Measurements from ENCODE around the gene NTF3.

The NTF3 gene

DNA sequence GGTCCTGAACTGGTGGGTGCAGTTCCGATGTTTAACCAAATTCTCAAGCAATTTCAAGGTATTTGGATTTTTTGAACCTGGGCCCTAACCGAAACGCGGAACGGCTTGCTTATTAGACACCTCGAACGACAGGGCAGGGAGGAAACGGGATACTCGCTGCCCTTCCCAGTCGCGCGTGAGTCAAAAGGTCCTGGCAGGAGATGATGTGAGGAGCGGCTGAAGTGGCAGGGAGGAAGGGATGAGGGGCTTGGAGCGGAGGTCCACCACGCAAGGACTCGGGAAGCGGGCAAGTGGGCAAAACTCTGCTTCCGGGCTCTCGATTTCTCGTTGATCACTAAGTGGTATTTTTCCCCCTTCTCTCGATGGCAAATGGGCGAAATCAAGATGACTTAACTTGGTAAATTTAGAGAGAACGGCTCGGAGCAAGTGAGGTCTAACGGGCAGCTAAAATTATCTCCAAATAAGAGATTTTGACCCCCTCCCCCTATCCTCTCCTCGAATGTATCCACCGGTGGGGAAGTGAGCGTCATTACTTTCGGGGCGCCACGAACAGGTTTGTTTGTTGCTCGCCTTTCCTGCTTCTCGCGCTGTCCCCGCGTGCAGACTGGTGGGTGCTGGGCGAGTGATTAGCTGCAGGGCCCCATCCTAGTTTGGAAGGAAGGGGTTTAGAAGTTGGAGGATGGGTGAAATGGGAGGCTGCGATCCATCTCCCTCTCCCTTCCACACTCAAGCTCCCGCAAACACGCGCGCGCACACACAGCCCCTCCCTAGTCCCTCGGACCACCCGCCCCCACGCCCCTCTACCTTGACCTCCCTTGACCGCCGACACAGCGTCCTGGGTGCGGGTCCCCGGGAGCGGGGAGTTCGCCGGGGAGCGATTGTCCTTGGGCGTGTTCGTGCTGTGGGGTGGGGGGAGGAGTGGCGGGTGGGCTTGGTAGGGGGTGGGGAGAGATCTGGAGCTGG, 986 bp upstream of the NTF3 start:
- DNase-seq (ENCODE audit: low read depth, low spot score), result no peak

DNA sequence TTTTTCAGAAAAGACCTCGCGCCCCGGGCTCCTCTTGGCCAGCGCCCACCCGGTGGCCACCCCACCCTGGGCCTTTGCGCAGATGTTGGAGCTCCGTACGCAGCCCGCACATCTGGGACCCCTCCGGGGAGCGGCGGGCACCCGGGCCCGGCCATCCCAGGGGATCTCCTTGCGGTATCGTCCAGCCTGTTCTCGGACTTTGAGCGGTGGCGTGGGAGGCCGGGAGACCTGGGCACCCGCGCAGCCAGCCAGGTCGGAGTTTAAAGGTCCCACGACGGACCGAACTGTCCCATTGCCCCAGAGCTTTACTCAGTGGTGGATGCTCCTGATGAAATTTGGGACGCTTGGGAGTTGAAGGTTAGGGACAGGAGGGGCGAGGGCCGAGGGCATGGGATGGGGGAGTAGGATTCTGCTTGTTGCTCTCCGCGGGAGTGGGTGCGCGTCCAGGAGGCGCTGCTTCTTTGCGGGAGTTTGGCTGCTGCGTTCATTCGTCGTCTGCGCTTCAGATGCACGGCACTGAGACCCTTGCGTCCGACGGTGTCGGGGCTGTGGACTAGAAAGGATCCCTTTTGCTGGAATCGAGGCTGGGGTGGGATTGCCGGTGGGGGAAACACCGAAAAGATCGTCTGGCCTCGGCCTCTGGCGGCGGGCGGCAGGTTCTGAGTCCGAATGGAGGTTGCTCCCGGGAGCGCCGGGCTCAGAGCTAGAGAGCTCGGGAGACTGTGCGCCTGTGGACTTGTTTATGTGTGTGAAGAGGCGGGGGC, 1.4 kb downstream of the NTF3 start:
- peak; percentile 70 for DNase-seq (ENCODE audit: low read depth, low spot score)

DNA sequence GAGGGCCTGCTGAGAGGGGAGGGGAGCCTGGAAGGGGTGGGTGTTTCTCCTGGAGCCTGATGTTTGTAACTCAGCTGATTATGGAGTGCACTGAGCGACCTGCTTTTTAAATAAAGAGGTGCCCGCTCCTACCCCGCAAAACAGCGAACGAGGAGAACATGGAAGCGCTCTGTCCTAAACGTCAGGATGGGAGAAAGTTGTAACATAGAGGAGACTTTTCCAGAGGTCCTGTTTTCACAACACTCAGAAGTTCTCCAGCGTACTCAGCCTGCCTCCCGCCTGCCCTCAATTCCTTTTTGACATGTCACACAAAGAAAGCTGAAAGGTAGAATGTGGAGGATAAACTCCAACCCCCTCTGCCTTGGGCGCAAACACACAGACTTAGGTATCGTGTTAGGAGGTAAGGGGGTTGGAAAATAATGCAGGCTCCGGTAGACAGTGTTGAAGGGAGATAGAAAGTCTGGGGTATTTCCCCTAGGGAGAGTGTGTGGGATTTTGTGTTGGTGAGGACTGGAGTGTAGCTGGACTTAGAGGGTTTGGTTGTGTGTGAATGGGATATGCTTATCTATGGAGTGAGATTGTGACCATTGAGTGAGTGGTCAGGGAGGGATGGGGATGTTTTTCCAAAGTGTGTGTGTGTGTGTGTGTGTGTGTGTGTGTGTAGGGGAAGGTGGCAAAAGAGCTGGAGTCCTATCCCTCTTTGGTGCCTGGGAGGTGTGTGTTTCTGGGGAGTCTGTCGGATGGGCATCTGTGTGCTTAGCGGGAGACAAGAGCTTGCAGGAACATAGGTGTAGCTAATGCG, 2.1 kb downstream of the NTF3 start:
- peak; percentile 50 for DNase-seq (ENCODE audit: low read depth, low spot score)

DNA sequence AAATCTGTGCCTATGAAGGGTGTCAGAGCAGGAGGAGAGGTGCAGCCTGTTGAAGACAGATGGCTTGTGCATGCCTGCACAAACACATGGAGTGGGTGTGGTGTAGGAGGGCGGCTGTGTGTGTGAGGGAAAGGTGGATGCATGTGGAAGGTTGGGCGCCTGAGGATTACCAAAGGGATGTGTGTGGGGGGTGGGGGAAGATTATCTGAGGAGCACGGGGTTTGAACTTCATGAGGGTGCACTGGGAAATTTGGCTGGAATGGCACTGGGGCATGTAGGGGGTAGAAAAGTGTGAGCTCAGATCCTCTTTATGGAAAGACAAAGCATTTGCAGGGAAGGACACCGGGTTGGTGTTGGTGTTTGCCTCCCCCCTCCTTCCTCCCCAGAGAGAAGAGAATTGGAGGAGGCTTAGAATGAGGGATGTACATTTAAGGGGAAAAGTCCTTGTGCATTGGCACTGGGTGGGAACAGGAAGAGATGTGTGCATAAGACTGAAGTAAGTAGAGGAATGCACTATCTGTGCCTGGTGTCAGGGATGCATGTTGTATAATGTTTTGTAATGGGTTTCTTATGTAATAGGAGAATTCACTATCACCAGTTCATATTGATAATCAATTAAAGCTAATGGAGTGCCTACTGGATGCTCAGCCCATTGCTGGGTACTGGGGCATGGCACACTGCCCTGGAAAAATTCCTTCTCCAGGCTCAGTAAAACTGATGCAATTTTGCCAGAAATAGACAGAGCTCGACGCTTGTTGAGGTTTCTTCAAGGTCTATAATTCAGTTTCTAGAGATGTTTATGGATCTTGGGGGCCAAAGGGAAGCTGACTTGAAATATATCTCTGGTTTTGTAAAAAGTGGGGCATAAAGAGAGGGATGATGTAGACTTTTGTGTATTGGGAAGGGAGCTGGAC, 3.0 kb downstream of the NTF3 start:
- no peak for DNase-seq (ENCODE audit: low read depth, low spot score)

DNA sequence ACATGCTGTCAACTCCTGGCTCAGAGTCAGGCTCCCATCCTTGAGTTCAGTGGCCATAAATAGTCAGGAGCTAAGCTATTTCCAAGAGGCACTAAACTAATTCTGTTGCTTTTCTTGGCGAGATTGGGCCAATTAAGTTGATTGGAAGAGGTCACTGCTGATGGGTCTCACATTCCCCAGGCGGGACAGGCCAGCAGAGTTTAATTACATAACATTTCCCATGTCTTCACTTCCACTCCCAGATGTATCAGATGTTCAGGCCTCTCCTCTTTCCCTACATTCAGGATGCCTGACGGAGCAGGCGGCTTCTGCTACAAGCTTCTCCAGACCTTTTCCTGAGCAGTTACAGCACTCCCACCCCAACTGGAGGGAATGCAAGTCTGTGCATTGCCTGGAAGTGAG, 5.3 kb downstream of the NTF3 start:
- no peak for DNase-seq (ENCODE audit: low read depth, low spot score)

DNA sequence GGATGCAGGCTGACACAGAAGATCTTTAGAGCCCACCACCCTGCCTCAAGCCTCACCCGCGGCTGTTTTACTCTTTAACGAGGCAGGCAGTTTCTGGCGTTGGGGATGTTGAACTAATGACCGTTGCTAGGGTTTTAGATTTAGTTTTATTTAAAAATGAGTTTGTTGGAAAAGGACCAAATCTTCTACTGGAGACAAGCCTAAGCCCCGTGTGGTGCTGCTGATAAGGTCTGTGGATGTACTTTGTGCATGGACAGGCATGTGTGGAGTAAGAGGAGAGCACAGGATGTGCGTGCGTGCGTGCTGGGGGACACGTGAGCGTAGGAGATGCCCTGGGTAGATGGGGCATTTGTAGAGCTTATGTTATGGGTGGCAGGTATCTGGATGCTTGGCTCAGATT, 5.7 kb downstream of the NTF3 start:
- no peak for DNase-seq (ENCODE audit: low read depth, low spot score)

DNA sequence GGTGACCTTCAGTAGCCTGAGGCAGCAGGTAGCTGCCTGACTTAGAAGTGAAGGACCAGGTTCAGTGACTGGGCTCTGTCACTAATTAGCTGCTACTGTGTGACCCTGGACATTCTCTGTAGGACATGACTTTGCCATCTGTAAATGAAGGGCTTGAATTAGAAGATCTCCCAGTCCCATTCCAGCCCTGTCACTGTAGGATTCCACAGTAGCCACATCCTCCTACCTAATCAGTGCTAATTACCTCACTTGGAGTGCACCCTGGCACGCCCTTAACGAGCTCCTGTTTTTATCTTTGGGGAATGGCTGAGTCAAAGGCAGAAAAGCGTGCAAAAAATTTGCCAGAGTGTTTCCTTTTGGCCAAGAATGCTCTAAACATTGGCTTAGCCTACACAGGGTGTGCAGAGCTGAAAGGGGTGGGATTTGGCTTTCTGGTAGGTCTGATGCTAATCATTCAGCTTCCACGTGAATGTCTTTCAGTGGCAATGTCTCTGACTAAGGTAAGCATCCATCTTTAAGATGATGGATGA, 6.8 kb downstream of the NTF3 start:
- peak; percentile 88 for DNase-seq (ENCODE audit: low read depth, low spot score)

DNA sequence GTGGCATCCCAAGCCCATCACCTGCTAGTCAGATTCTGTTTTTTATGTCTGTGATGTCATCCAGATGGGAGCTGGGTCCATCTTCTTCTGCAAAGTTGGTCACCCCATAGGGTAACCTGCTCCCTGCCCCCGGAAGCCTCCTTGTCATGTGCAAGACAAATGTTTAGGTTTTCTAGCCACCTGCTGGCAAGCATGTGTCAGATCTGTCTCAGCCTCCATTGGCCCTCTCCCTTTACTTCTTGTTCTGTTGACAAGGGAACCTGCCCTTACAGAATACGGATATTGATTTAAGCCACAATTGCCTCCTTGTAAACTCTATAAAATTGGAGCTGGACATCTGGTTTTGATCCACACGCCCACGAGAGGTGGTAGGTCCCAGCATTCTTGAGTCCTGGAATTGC, 7.5 kb downstream of the NTF3 start:
- DNase-seq (ENCODE audit: low read depth, low spot score), result no peak

DNA sequence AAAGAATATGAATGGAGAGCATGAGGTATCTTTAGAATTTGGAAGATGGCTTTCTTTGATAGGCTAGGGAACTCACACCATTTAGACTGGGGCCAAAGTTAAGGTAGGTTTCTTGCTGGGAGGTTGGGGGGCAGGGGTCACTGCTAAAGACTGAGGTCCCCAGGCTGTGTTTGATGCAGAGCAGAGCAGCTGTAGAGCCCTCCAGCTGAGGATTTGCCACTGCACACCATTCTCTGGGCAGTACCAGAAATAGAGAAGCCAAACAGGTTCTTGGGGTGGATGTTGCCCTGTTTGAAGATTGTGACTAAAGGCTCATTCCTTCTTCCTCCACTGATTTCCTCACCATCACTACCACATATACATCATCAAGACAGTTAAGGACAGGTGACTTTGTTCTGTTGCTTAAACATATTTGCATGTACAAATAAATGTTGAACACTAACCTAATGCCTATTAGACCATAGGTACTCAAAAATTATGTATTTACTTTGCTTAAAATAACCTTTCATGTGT, 7.9 kb downstream of the NTF3 start:
- DNase-seq (ENCODE audit: low read depth, low spot score), result no peak

DNA sequence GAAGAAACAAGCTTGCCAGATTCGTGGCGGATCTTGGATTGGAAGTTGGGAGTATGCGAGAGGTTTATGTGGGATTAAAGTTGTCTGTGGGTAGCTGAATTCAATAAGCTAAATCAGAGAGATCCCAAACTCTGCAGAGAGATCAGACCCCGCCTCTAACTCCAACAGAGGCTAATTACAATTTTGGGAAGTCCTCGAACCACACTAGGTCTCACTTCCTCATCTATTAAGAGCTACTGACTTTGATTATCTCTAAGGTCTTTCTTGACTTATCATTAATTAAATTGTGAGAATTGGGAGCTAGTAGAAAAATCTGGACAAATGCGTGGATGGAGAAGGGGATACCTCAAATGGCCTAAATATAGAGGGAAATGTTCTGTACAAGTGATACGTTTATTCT, 9.1 kb downstream of the NTF3 start:
- no peak for DNase-seq (ENCODE audit: low read depth, low spot score)

DNA sequence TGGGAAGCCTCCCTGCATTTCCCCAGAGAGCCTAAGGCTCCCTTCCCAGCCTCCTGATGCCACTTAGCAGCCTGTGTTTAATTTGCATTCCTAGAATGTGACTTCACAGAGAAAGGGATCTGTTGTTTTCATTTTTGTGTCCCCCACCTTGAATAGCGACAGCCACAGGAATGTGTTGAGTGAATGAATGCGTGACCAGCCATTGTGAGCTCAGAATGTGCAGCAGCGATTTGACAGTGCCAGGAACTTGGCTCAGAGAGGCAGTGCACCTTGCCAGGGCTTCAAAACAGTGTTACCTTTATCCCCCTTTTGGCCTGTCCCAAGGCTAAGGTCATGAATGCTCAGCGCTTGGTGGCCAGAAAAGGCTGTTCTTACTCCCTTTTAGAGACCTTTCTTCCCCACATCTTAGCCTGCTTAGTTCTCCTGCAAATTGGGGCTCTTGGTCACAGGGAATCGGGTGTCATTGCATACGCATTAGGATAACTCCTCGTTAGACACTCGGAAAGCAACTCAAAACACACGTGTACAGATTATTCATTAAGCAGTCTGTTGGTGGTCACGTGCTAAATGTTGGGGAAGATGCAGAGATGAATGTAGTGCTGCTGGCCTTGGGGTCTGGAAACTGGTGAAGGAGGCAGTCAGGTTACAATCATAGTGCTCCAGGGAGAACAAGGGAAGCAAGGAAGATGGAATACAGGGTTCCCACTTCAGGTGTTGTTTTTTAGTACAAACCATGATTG, 9.8 kb downstream of the NTF3 start:
- DNase-seq (ENCODE audit: low read depth, low spot score), result peak; percentile 95

DNA sequence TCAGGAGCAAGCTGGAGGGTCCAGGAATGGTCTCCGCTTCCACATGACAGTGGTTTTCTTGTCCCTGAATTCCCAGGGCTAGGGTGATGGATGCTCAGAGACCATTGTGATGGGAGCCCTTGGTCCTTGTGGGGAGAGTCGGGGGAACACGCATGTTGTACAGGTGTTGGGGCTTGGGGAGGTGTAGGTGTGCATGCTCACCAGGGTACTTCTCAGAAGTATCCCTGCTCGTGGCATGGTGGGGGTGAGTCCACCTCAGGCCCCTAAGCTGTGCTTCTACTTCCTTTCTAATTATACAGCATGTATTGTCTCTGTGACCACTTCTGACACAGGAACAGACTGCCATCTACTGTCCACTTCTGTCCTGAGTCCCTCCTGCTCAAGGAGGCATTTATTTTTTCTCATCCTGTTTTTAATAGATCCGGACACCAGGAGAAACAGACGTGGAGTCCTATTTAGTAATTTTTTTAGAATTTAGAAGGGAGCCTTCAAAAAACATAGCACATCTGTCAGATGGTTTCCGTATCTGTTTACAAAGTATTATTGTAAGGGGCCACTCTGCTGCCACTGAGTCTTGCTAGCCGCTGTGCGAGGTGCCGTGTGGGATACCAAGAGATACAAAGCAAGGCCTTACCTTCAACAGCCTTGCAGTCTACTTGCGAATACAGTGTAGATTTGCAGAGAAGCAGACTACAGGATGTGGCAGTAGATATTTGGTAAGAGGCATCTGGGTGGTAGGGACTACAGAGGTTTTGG, 10.5 kb downstream of the NTF3 start:
- DNase-seq (ENCODE audit: low read depth, low spot score), result peak; percentile 81

DNA sequence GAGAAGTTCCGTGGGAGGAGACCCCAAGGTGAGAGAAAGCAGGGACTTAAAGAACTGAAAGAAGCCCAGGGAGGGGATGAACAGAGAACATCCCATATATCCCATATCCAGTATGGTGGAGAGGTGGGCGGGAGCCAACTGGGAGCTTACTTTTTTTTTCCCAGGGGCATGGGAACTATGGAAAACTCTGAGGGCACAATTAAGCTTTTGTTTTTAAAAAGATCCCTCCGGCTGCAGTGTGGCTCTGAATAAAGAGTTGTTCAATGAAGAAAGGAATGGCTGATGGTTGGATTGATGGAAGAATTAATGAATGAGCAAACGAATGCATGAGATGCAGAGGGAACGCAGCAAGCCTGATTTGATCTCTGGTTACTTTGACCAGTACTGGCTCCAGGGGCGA, 12.6 kb downstream of the NTF3 start:
- DNase-seq (ENCODE audit: low read depth, low spot score), result no peak

DNA sequence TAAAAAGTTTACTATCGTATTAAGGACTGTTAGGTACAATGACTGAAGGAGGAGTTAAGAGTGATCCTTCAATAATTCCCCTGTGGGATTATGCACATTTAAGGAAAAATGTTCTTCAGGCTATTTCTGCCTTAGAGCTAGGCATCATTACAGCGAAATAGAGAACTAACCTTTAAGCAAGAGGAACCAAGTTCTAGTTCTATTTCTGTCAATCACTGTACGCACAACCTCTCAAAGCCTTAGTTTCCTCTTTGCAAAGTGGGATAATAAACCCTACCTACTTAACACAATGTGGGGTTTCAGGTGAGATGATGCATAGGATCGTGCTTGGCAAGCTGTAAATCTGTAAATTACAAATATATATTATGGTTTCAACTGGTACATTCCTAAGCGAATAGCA, 15.4 kb downstream of the NTF3 start:
- DNase-seq (ENCODE audit: low read depth, low spot score), result no peak

DNA sequence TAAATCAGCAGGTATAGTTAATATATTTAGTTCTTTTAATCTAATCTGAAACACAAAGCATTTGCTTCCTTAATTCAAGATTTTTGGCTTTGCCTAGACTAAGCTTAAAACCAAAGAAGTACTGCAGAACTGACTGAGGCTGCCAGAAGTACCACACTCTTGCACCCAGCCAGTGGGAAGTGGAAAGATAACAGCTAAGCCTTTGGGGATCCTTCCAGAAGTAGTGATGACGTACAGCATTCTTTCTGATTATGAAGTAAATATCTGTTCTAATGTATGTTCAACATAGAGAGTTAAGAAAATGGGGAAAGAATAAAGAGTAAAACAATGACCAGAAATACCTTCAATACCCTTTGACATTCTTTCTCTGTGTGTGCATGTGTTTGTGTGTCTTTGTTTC, 19.3 kb downstream of the NTF3 start:
- no peak for DNase-seq (ENCODE audit: low read depth, low spot score)

DNA sequence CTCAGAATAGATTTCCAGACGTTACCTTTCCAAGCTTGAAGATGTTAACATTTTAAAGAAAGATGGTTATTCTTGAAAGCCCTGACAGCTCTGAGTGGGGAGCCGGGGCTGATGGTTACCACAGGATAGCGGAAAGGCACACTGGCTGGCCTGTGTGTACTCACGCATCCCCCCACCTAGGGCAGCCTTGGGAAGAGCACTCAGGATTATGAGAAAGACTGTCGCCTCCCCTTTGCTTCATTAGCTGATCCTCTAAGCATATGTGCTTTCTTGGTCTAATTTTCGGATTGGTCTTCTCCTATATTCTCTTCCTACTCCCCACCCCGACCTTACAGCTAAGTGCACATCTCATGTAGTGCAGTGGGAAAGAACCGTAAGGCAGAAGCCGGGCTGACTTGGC, 20.7 kb downstream of the NTF3 start:
- no peak for DNase-seq (ENCODE audit: low read depth, low spot score)

DNA sequence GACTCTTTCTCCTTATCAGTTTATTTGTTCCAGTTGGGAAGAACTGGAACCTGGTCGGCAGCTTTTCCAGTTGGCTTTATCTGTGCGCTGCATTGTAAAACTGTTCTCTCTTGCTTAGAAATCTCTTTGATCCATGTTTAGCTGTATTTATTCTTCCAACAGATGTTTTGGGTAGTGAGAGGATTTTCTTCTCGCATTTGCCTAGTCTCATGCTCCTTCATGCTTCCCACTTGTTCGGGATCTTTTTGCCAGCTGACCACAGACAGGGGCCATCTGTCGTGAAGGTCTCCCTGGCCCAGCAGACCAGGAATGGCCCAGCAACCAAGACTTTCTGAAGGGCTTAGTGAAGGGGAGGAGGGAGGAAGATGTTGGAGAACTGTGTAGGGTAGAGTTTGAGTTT, 21.6 kb downstream of the NTF3 start:
- DNase-seq (ENCODE audit: low read depth, low spot score), result no peak

DNA sequence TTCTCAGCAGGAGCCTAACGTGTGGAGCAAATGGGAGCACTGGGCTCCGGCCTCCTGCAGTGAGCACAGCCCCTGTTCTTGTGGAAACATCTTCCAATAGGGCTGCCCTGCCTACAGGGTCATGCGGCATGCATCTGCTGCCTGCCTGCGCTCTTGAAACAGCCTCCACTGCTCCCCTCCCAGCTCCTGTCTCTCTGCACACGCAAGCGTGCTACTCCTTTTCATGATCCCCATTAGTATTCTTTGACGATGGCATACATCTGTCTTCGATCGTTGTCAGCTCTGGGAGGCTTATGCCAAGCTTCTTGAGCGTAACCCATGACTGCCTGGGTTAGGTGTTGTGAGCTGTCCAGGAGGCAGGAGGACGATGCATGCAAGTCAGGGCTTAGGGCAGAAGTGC, 23.1 kb downstream of the NTF3 start:
- no peak for DNase-seq (ENCODE audit: low read depth, low spot score)

DNA sequence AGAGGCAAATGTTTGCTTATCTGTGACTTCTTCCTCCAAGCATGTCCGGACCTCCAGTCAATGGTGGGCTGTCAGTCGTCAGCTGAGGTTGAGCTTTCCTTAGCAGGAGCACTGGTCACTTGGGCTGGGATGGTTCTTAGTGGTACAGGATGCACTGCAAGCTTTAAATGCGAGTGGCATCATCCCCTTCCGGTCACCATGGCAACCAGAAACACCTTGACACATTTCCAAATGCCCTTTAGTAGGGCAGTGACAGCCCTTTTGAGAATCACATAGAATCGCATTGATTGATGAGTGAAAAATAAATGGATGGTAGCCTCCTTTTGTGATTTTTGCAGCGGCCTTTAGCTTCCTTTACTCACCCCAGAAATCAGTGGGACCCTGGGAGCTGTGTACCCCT, 24.1 kb downstream of the NTF3 start:
- DNase-seq (ENCODE audit: low read depth, low spot score), result no peak

Measured in astrocyte of the hippocampus (primary cell).